ENCODE data around the gene SPNS2. TPM values are rescaled to one million over a fixed set of nuclear protein-coding genes. Genes with fewer than 3 reads are reported as not detected.

Gene SPNS2
- total RNA-seq, 1 donor from 2014 or later, result 4.3 TPM

- no peak for TF ChIP-seq CTCF (conservative IDR thresholded peaks at IDR 0.05)
- Mint-ChIP-seq H3K4me1 (no peaks in the 10 kb centered on the region), H3K27me3 (ENCODE audit: low read depth) (no peaks in the 10 kb centered on the region), H3K36me3 (ENCODE audit: low read depth) (no peaks in the 10 kb centered on the region), H3K9me3 (no peaks in the 10 kb centered on the region), H3K4me3 (no peak overlapping the region), H3K27ac (ENCODE audit: unreplicated experiment) (no peak overlapping the region)
- DNase-seq (ENCODE audit: low read depth, low spot score), result no peak
These were observed 24.6 kb upstream of the SPNS2 start for GRCh38 chr17:4474093-4474492.

GRCh38 chr17:4475001-4475400 is 23.7 kb upstream of the SPNS2 start:
- no peaks in the 10 kb centered on the region for H3K9me3 Mint-ChIP-seq
- H3K36me3 Mint-ChIP-seq (ENCODE audit: low read depth), result no peaks in the 10 kb centered on the region
- no peaks in the 10 kb centered on the region for H3K27me3 Mint-ChIP-seq (ENCODE audit: low read depth)
- H3K27ac Mint-ChIP-seq (ENCODE audit: unreplicated experiment), result no peak overlapping the region
- TF ChIP-seq CTCF (conservative IDR thresholded peaks at IDR 0.05), result no peak
- no peaks in the 10 kb centered on the region for H3K4me1 Mint-ChIP-seq
- no peak for DNase-seq (ENCODE audit: low read depth, low spot score)
- H3K4me3 Mint-ChIP-seq, result no peak overlapping the region

GRCh38 chr17:4475463-4475862 is 23.2 kb upstream of the SPNS2 start:
- Mint-ChIP-seq H3K4me3 (no peak overlapping the region), H3K4me1 (no peaks in the 10 kb centered on the region), H3K27ac (ENCODE audit: unreplicated experiment) (no peak overlapping the region), H3K27me3 (ENCODE audit: low read depth) (no peaks in the 10 kb centered on the region), H3K36me3 (ENCODE audit: low read depth) (no peaks in the 10 kb centered on the region), H3K9me3 (no peaks in the 10 kb centered on the region)
- no peak for TF ChIP-seq CTCF (conservative IDR thresholded peaks at IDR 0.05)
- DNase-seq (ENCODE audit: low read depth, low spot score), result no peak

GRCh38 chr17:4476017-4476416 is 22.7 kb upstream of the SPNS2 start:
- H3K9me3 Mint-ChIP-seq, result no peaks in the 10 kb centered on the region
- H3K27ac Mint-ChIP-seq (ENCODE audit: unreplicated experiment), result no peak overlapping the region
- no peaks in the 10 kb centered on the region for H3K27me3 Mint-ChIP-seq (ENCODE audit: low read depth)
- no peaks in the 10 kb centered on the region for H3K36me3 Mint-ChIP-seq (ENCODE audit: low read depth)
- H3K4me1 Mint-ChIP-seq, result peaks cover 3% of the 10 kb centered on the region
- DNase-seq (ENCODE audit: low read depth, low spot score), result no peak
- no peak overlapping the region for H3K4me3 Mint-ChIP-seq
- TF ChIP-seq CTCF (conservative IDR thresholded peaks at IDR 0.05), result no peak

DNA sequence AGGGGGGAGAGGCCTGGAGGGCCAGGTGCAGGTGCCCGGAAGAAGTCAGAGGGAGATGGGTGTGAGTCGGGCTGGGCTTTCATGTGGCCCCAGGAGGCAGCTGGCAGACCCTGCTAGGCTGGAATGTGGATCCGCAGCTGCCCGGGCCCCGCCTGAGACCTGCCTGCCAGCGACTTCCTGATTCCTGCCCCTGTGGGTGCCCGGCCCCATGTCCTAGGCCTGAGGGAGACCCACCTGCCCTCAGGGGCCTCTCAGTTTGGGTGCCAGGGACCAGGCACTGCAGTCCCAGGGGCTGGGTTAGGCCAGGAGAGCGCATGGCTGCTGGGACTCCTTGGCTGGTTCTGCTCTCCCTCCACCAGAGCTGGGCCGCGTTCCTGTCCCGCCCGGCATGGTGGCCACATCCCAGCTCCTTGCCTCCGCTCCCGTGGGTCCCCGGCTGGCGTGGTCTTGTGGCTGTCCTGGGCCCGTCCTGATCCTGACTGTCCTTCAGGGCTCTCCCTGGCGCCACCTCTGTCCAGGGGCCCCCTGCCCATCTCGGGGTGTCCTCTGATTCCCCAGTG is 22.1 kb upstream of the SPNS2 start:
- Mint-ChIP-seq H3K9me3 (no peaks in the 10 kb centered on the region), H3K27ac (ENCODE audit: unreplicated experiment) (no peak overlapping the region), H3K36me3 (ENCODE audit: low read depth) (no peaks in the 10 kb centered on the region), H3K4me3 (no peak overlapping the region), H3K27me3 (ENCODE audit: low read depth) (no peaks in the 10 kb centered on the region), H3K4me1 (peaks cover 7% of the 10 kb centered on the region)
- no peak for TF ChIP-seq CTCF (conservative IDR thresholded peaks at IDR 0.05)
- DNase-seq (ENCODE audit: low read depth, low spot score), result no peak

Data from neural crest cell (in vitro differentiated cells).